ENCODE measurements around the gene VPS52.
"Not testable (repeated sequence)": the region's sequence is repeated elsewhere in the genome, so short reads cannot be mapped to it uniquely, and the experiment has no call there.

VPS52 gene

GRCh38 chr6:33249732-33250630 lies 21.7 kb downstream of the VPS52 start:
- peak in 1 of 2 experiments; percentile 47 for DNase-seq

DNA sequence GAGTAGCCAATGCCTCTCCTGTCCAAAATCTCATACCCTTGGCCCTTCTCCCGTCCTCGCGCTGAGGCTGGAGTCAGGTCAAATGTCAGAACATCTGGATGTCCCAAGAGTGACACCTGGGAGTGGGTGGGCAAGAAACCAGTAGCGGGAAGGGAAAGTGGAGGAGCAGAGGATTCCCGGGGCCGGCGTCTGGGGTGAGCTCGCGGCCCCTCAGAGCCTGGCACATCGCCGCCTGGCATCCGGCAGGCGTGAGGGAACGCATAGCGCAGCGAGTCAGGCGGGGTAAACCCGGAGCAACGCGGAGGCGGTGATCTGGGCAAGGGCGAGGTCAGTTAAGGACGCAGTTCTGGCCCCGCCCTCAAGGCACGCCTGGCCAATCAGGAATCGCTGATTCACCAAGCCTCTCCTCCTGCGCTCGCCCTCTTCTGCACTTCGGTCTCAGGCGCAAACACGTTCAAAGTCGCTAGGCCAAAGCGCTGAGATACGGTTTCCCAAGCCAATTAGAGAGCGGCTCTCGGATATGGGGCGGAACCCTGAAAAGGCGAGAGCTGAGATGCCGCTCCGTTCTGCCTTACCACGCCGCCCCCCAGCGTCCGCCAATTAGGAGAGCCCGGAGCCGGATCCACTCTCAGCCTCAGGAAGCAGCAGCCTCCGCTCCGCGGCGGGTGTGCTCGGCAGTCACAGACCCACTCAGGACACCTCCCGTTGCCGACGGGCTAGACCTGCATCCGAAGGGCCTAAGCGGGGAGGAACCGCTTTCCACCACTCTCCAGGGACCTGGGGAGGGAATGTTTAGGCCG lies 22.5 kb downstream of the VPS52 start:
- DNase-seq, result peak; percentile 96 to 98

DNA sequence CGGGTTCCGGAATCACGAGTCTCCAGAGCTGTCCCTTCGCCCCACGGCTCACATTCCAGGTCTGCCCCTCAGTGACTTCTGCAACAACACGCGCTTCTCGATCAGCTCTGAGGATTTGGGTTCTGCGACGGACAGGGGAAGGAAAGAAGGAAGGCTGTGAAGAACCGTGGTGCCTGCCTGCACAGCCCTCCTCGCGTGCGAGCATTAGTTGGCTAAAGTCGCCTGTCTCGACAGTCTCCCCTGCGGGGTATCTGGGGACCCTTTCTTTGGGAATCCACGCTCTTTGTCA lies 23.1 kb downstream of the VPS52 start:
- DNase-seq, result no peak

GRCh38 chr6:33247977-33248642 lies 23.6 kb downstream of the VPS52 start:
- DNase-seq, result peak; percentile 96 to 98

GRCh38 chr6:33243476-33243875 lies 28.2 kb downstream of the VPS52 start:
- no peak for DNase-seq

DNA sequence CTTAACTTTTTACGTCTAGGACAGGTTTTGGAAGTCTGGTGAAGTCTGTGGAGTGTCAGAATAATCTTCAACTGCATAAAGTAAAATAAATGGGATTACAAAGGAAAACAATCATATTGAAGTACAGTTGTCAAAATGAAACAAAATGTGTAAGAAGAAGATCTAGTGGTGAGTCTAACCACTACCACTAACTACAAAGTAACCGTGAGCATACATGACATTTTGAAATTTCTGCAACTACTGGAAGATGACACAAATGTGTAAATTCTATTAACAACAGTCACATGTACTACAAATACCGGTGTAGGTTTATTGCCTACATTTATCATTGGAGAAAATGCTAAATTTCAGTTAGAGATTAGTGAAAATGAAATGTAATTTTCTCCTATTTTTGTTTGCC lies 29.7 kb downstream of the VPS52 start:
- DNase-seq, result no peak

GRCh38 chr6:33237741-33238140 lies 33.9 kb downstream of the VPS52 start:
- DNase-seq, result no peak

- DNase-seq, result no peak
Observed at GRCh38 chr6:33236852-33237251, 34.8 kb downstream of the VPS52 start.

DNA sequence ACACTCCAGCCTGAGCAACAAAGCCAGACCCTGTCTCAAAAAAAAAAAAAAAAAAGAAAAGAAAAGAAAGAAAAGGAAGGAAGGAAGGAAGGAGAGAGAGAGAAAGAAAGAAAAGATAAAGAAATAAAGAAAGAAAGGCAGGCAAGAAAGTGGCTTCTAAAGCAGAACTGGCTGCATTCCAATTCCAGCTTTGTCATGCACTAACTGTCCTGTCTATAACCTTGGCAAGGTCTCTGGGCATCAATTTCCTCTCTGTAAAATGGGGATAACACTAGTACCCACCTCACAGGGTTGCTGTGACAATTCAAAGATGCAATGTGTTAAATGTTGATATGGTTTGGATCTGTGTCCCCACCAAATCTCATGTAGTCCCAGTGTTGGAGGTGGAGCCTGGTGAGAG lies 35.3 kb downstream of the VPS52 start:
- DNase-seq, result no peak

DNA sequence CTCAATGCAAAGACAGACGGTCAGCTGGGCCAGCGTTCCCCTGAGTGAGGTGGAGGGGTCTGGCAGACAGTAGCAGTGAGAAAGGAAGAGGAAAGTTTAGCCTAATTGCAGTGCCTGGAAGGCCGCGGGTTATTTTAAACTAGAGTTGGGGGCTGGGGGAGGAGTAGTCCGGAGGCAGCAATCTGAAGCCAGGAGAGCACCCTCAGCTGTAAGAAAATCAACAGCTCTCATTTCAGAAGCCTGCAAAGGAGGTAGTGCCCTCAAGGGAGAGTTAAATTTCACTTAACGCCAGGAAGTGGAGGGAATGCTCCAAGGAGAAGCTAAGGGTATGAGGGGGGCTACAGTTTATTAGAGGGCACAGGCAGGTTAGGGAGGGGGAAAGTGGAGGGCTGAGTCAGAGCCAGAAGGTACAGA lies 36.4 kb downstream of the VPS52 start:
- no peak for DNase-seq

DNA sequence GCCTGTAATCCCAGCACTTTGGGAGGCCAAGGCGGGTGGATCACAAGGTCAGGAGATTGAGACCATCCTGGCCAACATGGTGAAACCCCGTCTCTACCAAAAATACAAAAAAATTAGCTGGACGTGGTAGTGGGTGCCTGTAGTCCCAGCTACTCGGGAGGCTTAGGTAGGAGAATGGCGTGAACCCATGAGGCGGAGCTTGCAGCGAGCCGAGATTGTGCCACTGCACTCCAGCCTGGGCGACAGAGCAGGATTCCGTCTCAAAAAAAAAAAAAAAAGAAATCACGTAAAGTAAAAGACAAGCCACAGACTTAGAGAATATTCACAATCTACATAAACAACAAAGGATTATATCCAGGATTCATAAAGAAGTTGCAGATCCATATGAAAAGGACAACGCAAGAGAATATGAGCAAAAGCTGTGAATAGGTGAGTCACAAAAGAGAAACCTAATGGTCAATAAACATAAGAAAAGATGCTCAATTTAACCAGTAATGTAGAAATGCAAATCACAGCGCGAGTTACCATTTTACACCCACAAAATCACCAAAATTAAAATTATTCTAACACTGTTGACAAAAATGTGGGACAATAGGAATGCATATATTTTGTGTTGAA lies 45.1 kb downstream of the VPS52 start:
- not testable (repeated sequence) for DNase-seq

DNA sequence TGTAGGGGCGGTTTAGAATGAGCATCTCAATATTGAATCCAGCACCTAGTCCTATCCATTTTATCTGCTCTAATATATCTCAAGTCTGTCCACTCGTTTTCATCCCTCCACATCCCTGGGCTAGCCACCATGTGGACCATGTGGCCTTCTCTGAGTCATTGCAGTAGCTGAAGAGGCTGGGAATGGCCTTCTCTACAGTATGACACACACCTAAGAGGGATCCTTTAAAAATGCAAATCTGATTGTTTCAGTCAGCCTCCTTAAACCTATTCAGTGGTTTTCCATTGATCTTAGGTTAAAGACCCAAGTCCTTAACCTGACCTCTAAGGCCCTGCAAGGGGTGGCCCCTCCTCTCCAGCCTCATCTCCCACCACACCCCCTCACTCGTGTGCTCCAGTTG lies 54.0 kb downstream of the VPS52 start:
- no peak for DNase-seq

- DNase-seq, result no peak
Observed at GRCh38 chr6:33217246-33217645, 54.4 kb downstream of the VPS52 start.

GRCh38 chr6:33216117-33216649 lies 55.5 kb downstream of the VPS52 start:
- DNase-seq, result no peak

DNA sequence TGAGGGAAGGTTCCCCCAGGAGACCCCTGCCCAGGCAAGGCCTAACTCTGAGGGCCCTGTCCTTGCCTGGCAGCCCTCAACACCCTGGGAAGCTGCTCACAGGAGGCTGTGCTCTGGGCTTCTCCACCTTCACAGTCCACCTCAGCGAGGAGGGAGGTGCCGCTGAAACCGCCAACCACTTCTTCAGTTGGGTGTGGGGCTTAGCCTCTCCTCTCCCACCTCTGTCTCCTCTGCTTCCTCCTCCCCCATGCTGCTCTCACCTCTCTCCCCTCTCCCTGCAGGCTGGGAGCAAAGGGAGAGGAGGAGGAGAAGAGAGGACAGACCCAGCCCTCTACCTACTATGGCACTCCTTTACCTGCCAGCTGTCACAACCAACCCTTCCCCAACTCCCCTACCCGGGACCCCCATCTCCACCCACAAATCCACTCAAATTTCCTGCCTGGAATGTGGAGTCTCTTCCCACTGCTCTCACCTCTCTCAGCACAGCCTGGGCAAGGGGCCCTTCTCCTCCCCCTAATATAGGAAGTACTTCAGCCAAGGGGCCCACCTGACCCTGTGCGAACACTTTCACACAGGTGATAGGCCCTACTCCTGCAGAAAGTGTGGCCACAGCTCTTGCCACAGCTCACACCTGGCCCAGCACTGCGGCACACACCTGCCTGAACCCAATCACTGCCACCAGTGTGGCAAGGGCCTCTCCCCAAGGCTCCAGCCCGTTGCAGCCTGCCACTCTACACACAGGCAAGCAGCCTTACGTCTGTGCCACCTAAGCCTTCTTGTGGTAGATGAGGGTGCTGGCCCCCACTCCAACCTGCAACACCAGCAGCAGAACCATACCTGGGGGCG lies 56.2 kb downstream of the VPS52 start:
- DNase-seq, result no peak

GRCh38 chr6:33213989-33214335 lies 57.7 kb downstream of the VPS52 start:
- DNase-seq, result no peak

GRCh38 chr6:33213166-33213988 lies 58.3 kb downstream of the VPS52 start:
- no peak for DNase-seq

DNA sequence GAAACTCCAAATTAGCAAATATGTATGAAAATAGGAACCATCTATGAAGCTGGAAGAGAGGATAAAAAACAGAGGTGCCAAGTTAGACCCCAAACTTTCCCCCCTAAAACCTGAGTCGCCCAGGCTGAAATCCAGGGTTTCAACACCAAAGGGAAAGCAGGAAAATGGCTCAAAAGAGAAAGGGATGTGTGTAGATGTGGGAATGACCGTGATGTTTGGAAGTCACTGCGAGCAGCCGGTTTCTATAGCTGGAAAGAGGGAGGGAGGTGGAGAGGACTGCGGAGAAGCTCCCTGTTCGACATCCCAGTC lies 58.9 kb downstream of the VPS52 start:
- DNase-seq, result no peak

GRCh38 chr6:33211666-33212422 lies 59.8 kb downstream of the VPS52 start:
- no peak for DNase-seq

GRCh38 chr6:33211136-33211535 lies 60.5 kb downstream of the VPS52 start:
- no peak for DNase-seq

DNA sequence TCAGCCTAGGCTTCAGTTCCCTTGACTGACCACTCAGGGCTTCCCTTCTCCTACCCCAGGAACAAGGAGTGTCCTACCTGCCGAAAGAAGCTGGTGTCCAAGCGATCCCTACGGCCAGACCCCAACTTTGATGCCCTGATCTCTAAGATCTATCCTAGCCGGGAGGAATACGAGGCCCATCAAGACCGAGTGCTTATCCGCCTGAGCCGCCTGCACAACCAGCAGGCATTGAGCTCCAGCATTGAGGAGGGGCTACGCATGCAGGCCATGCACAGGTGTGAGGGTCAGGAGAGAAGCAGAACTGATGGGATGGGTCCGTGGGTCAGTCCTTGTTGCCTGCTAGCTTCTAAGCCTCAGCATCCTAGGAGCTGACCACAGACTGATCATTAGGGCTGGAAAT lies 61.8 kb downstream of the VPS52 start:
- DNase-seq, result no peak
